Frontal cortex (tissue), 4 donors: ENCODE results near the gene ZNF841. TPM values are rescaled to one million over a fixed set of nuclear protein-coding genes. Genes with fewer than 3 reads are reported as not detected.
"Not testable (repeated sequence)": the region's sequence is repeated elsewhere in the genome, so short reads cannot be mapped to it uniquely, and the experiment has no call there.

Experiments used
- DNase-seq, 2 donors: peaks; one replicate each; pipeline ENCODE4 v3.0.0; 2012; ENCODE audit warnings: low spot score in 2 of 2
- FAIRE-seq: peaks from 2 replicates; lab custom pipeline; 2012; peaks lifted over from hg19 to GRCh38; lab: Jason Lieb, UNC
- total RNA-seq: library from RNA; depleted of rRNA; stranded (reverse); fragments of >200 nt; gene quantifications from one replicate; pipeline ENCODE4 v1.2.3, GENCODE V29; 2014
- donor health status: control.
- donor health status: control.
- donor health status: control.

The ZNF841 gene
- total RNA-seq, 1 donor from 2014 or later: 52.6 TPM

GRCh38 chr19:52070496-52070895 lies 25.1 kb downstream of the ZNF841 start:
- FAIRE-seq: no peak
- DNase-seq: no peak

- FAIRE-seq (no peak), DNase-seq (no peak)
These were observed 25.9 kb downstream of the ZNF841 start for GRCh38 chr19:52069653-52070052.

- no peak for DNase-seq
- FAIRE-seq: no peak
These were observed 29.2 kb downstream of the ZNF841 start for GRCh38 chr19:52066258-52066863.

GRCh38 chr19:52065399-52065798 lies 30.2 kb downstream of the ZNF841 start:
- FAIRE-seq: no peak
- DNase-seq: no peak

GRCh38 chr19:52056480-52056879 lies 39.1 kb downstream of the ZNF841 start:
- DNase-seq, FAIRE-seq: not testable (repeated sequence)

GRCh38 chr19:52051736-52052135 lies 43.8 kb downstream of the ZNF841 start:
- not testable (repeated sequence) for DNase-seq, FAIRE-seq

- DNase-seq: peak; percentile 62 to 82
- FAIRE-seq: no peak
These were observed 46.7 kb downstream of the ZNF841 start, which contains the start of gene ZNF432 for GRCh38 chr19:52048555-52049501. Gene ZNF432 (minus strand): TSS chr19:52048838. CDS start chr19:52046868, 1,970 bp downstream.

- no peak for DNase-seq
- FAIRE-seq: no peak
These were observed 56.4 kb downstream of the ZNF841 start for GRCh38 chr19:52039169-52039568.

- DNase-seq: no peak
These were observed 61.4 kb downstream of the ZNF841 start for GRCh38 chr19:52034051-52034728.

GRCh38 chr19:52028780-52029123 lies 66.8 kb downstream of the ZNF841 start:
- FAIRE-seq (no peak), DNase-seq (no peak)

More at GRCh38 chr19:52034051-52034728, 61.4 kb downstream of the ZNF841 start:
- no peak for FAIRE-seq

GRCh38 chr19:52028027-52028779 lies 67.4 kb downstream of the ZNF841 start, which contains the start of gene ZNF614:
Gene ZNF614 (minus strand): TSS chr19:52028379. CDS start chr19:52025745, 2,634 bp downstream.
- DNase-seq (peak; percentile 71 to 80), FAIRE-seq (no peak)

- not testable (repeated sequence) for FAIRE-seq, DNase-seq
These were observed 69.1 kb downstream of the ZNF841 start for GRCh38 chr19:52026255-52026990.

GRCh38 chr19:52024478-52024877 lies 71.1 kb downstream of the ZNF841 start:
- not testable (repeated sequence) for FAIRE-seq, DNase-seq

GRCh38 chr19:52022193-52022592 lies 73.4 kb downstream of the ZNF841 start:
- no peak for FAIRE-seq

GRCh38 chr19:52020506-52020905 lies 75.1 kb downstream of the ZNF841 start:
- no peak for FAIRE-seq

More at GRCh38 chr19:52022193-52022592, 73.4 kb downstream of the ZNF841 start:
- DNase-seq: no peak

More at GRCh38 chr19:52020506-52020905, 75.1 kb downstream of the ZNF841 start:
- DNase-seq: no peak
